ENCODE measurements around the gene KLHDC4. TPM values are rescaled to one million over a fixed set of nuclear protein-coding genes. Genes with fewer than 3 reads are reported as not detected.

The KLHDC4 gene
- total and polyA plus RNA-seq, 9 of the 15 experiments (the other 6 are each of a cell fraction or from before 2014, with no cell fraction given) = 1.3 to 68.1 (median 32.8) TPM

DNA sequence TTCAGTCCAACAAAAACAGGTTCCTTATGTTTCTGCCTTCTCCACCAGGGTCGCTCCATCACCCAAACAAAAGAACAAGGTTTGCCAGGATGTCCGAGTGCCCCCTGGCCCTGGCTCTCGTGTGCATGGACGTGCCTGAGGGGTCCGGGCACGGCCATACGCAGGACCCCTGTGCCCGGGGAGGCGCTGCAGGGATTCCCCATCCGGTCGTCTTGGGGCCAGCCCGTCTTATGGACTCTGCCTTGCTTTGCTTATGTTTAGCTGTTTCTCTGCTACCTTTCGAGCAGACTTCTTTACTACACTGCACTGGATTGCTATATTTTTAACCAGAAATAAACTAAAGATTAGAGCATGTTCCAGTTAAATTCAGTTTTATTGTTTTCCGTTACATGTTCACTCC lies 68.0 kb downstream of the KLHDC4 start:
- no peak overlapping the region for H3K4me2 ChIP-seq (ENCODE audit: insufficient read depth, low read length)
- ATAC-seq = no peak
- H3K9me3 ChIP-seq (replicated peaks; ENCODE audit: control insufficient read depth, insufficient read depth, low read depth, low read length) = no peaks in the 10 kb centered on the region
- no peak overlapping the region for H2AFZ ChIP-seq (ENCODE audit: low read depth, low read length)
- intact Hi-C loops (cut with micrococcal nuclease) (no loop called here), in situ Hi-C loops (cut with MboI) (no loop called here)
- FAIRE-seq = no peak
- H4K20me1 ChIP-seq (replicated peaks; ENCODE audit: control insufficient read depth, insufficient read depth, low read length) = no peaks in the 10 kb centered on the region
- no peak overlapping the region for H3K27ac ChIP-seq (ENCODE audit: extremely low read depth, low read depth, low read length)
- no peak overlapping the region for H3K9ac ChIP-seq (ENCODE audit: insufficient read depth in 1 of 2, low read depth in 2 of 2, low read length in 2 of 2)
- no peaks in the 10 kb centered on the region for H3K9me1 ChIP-seq (ENCODE audit: control insufficient read depth, insufficient read depth, low read length)
- DNase-seq (ENCODE audit: extremely low read depth in 1 of 4, low spot score in 3 of 4) = no peak
- ChIA-PET POLR2A (interaction anchor here (0.6 to 0.7 kb wide), 2 partner anchors 9 to 33 kb away, joined by 3 read pairs; no protein-coding TSS in a partner anchor), CTCF (ENCODE audit: low intra/inter-chr PET ratio) (no interaction called here)
- no peak for TF ChIP-seq CHD4 (IDR thresholded peaks at IDR 0.05; ENCODE audit: insufficient read depth, insufficient replicate concordance, low read depth, low read length, poor library complexity, severe bottlenecking)
- no peak for TF ChIP-seq KDM5B (IDR thresholded peaks at IDR 0.05; ENCODE audit: insufficient replicate concordance, low read depth, low read length)
- TF ChIP-seq SMARCA4 (IDR thresholded peaks at IDR 0.05) = no peak
- TF ChIP-seq, protein P1, sequence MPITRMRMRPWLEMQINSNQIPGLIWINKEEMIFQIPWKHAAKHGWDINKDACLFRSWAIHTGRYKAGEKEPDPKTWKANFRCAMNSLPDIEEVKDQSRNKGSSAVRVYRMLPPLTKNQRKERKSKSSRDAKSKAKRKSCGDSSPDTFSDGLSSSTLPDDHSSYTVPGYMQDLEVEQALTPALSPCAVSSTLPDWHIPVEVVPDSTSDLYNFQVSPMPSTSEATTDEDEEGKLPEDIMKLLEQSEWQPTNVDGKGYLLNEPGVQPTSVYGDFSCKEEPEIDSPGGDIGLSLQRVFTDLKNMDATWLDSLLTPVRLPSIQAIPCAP (CRISPR knock-in tag; IDR thresholded peaks at IDR 0.05; ENCODE audit: borderline replicate concordance) = no peak
- TF ChIP-seq, protein P2, sequence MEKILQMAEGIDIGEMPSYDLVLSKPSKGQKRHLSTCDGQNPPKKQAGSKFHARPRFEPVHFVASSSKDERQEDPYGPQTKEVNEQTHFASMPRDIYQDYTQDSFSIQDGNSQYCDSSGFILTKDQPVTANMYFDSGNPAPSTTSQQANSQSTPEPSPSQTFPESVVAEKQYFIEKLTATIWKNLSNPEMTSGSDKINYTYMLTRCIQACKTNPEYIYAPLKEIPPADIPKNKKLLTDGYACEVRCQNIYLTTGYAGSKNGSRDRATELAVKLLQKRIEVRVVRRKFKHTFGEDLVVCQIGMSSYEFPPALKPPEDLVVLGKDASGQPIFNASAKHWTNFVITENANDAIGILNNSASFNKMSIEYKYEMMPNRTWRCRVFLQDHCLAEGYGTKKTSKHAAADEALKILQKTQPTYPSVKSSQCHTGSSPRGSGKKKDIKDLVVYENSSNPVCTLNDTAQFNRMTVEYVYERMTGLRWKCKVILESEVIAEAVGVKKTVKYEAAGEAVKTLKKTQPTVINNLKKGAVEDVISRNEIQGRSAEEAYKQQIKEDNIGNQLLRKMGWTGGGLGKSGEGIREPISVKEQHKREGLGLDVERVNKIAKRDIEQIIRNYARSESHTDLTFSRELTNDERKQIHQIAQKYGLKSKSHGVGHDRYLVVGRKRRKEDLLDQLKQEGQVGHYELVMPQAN (IDR thresholded peaks at IDR 0.05; ENCODE audit: borderline replicate concordance) = no peak
- no peak for TF ChIP-seq PHF20 (IDR thresholded peaks at IDR 0.05; ENCODE audit: partially characterized antibody)
- no peak for TF ChIP-seq HMG20A (CRISPR knock-in tag; conservative IDR thresholded peaks at IDR 0.05)
- TF ChIP-seq MTF1 (CRISPR knock-in tag; IDR thresholded peaks at IDR 0.05; ENCODE audit: borderline replicate concordance) = no peak
- TF ChIP-seq MCM5 (IDR thresholded peaks at IDR 0.05; ENCODE audit: low read depth) = no peak
- no peak for TF ChIP-seq NCOA6 (IDR thresholded peaks at IDR 0.05)
- TF ChIP-seq SMARCC2 (IDR thresholded peaks at IDR 0.05; ENCODE audit: low read depth) = no peak
- TF ChIP-seq FOXJ2 (tag; IDR thresholded peaks at IDR 0.05) = no peak
- TF ChIP-seq FUS (optimal IDR thresholded peaks at IDR 0.05; ENCODE audit: low read depth, low read length) = no peak
- TF ChIP-seq, protein P3, sequence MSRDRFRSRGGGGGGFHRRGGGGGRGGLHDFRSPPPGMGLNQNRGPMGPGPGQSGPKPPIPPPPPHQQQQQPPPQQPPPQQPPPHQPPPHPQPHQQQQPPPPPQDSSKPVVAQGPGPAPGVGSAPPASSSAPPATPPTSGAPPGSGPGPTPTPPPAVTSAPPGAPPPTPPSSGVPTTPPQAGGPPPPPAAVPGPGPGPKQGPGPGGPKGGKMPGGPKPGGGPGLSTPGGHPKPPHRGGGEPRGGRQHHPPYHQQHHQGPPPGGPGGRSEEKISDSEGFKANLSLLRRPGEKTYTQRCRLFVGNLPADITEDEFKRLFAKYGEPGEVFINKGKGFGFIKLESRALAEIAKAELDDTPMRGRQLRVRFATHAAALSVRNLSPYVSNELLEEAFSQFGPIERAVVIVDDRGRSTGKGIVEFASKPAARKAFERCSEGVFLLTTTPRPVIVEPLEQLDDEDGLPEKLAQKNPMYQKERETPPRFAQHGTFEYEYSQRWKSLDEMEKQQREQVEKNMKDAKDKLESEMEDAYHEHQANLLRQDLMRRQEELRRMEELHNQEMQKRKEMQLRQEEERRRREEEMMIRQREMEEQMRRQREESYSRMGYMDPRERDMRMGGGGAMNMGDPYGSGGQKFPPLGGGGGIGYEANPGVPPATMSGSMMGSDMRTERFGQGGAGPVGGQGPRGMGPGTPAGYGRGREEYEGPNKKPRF (IDR thresholded peaks at IDR 0.05; ENCODE audit: low read depth, low read length) = no peak
- TF ChIP-seq SRSF7 (optimal IDR thresholded peaks at IDR 0.05; ENCODE audit: low read depth, low read length) = no peak
- no peak for TF ChIP-seq ZC3H4 (CRISPR knock-in tag; IDR thresholded peaks at IDR 0.05; ENCODE audit: borderline replicate concordance)
- no peak for TF ChIP-seq MIER1 (IDR thresholded peaks at IDR 0.05; ENCODE audit: low read depth)
- TF ChIP-seq, protein P4, sequence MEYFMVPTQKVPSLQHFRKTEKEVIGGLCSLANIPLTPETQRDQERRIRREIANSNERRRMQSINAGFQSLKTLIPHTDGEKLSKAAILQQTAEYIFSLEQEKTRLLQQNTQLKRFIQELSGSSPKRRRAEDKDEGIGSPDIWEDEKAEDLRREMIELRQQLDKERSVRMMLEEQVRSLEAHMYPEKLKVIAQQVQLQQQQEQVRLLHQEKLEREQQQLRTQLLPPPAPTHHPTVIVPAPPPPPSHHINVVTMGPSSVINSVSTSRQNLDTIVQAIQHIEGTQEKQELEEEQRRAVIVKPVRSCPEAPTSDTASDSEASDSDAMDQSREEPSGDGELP (CRISPR knock-in tag; IDR thresholded peaks at IDR 0.05; ENCODE audit: borderline replicate concordance) = no peak
- H3K36me3 ChIP-seq (ENCODE audit: control insufficient read depth, insufficient read depth, low read length) = peaks cover 59% of the 10 kb centered on the region; the same call in 1 of the 3 replicates
- no peak overlapping the region for H3K4me3 ChIP-seq
- peaks cover 0 to 37% of the 10 kb centered on the region in 2 experiments; a peak in 2 of 5 replicates for H3K4me1 ChIP-seq (replicated peaks in 1 of 2; ENCODE audit: control insufficient read depth in 2 of 2, insufficient read depth in 2 of 2, low read length in 2 of 2)
- H3K79me2 ChIP-seq (ENCODE audit: control insufficient read depth, insufficient read depth, low read length) = no peaks in the 10 kb centered on the region
- WGBS (ENCODE audit: insufficient coverage, low coverage, missing lambda C conversion rate) = 94% methylated on average over 14 of the region's 14 CpGs
- no TSS peak for BruUV-seq (replicated peaks)
- H3K27me3 ChIP-seq (ENCODE audit: control insufficient read depth in 2 of 2, insufficient read depth in 2 of 2, low read length in 2 of 2) = no peaks in the 10 kb centered on the region
